HCT116 (cell line): ENCODE results near the gene FCGR3A. TPM values are rescaled to one million over a fixed set of nuclear protein-coding genes. Genes with fewer than 3 reads are reported as not detected.
"Not testable (repeated sequence)": the region's sequence is repeated elsewhere in the genome, so short reads cannot be mapped to it uniquely, and the experiment has no call there.

Source experiments
- ATAC-seq: fragments of 200-7000 bp; cut with Tn5 transposase; 2 replicates; pipeline ENCODE4 v1.9.1; 2020; ENCODE audit warnings: mild to moderate bottlenecking, moderate library complexity
- Bru-seq: library from RNA; stranded (reverse); fragments of 400-500 nt; gene quantifications from one replicate; lab custom pipeline; 2021; lab: Mats Ljungman, UMichigan
- BruChase-seq, 2 experiments: library from RNA; stranded (reverse); fragments of 400-500 nt; gene quantifications; one replicate each; lab custom pipeline; 2021; lab: Mats Ljungman, UMichigan
- BruUV-seq: library from RNA; stranded (reverse); fragments of 400-500 nt; replicated peaks from 2 replicates; lab custom pipeline; 2021; lab: Mats Ljungman, UMichigan
- CTCF ChIA-PET: fragments of 300-600 bp; sonication (Branson Sonifier 250); formaldehyde crosslinking; loops from one replicate; lab custom pipeline; 2021; ENCODE audit warnings: antibody characterized with exemption; lab: Charles Lee
- POLR2A ChIA-PET: fragments of 300-600, 350-600 bp; sonication (Branson Sonifier 250); formaldehyde crosslinking; loops from one replicate; lab custom pipeline; 2021; ENCODE audit warnings: antibody characterized with exemption; lab: Charles Lee
- RAD21 ChIA-PET, 2 experiments: fragments of 300-600 bp; sonication (Branson Sonifier 250); formaldehyde crosslinking; loops; one replicate each; lab custom pipeline; 2023; ENCODE audit warnings: low total read pairs in 2 of 2; ENCODE audit not compliant: uncharacterized antibody in 2 of 2, unreplicated experiment in 2 of 2, low non-redundant PET in 1 of 2; lab: Charles Lee
- DNase-seq: peaks from one replicate; pipeline ENCODE4 v3.0.0-alpha.2; 2010; ENCODE audit warnings: low read depth, low spot score
- H2AFZ ChIP-seq: fragments of 200-600 bp; shearing (Covaris generic), sonication (generic); 2 replicates; pipeline ENCODE4 v1.6.1; 2017; ENCODE audit warnings: low read depth, mixed run types, mixed read lengths, antibody characterized with exemption, low read length; ENCODE audit not compliant: poor library complexity, severe bottlenecking
- H3K27ac ChIP-seq: 2 replicates; pipeline ENCODE4 v1.5.1; 2012; ENCODE audit warnings: low read depth, low read length
- H3K27me3 ChIP-seq: fragments of 200-600 bp; sonication (generic); 2 replicates; pipeline ENCODE4 v1.6.1; 2016; ENCODE audit warnings: mixed run types, low read length, mixed read lengths; ENCODE audit not compliant: insufficient read depth
- H3K36me3 ChIP-seq, 2 experiments: fragments of 200-500 bp in 1 of 2; fragments of 200-600 bp in 1 of 2; sonication (Bioruptor generic) in 1 of 2; sonication (generic) in 1 of 2; 2 replicates each; pipeline versions ENCODE4 v1.5.1 to v1.6.1; 2014 to 2016; ENCODE audit warnings: low read length in 2 of 2, inconsistent platforms in 1 of 2, mixed read lengths in 1 of 2, mixed run types in 1 of 2; ENCODE audit not compliant: insufficient read depth in 2 of 2, control insufficient read depth in 1 of 2
- H3K4me1 ChIP-seq, 2 experiments: fragments of 200-600 bp in 1 of 2; sonication (generic) in 1 of 2; 2 replicates each; pipeline versions ENCODE4 v1.5.1 to v1.6.1; 2012 to 2017; ENCODE audit warnings: low read length in 2 of 2, inconsistent platforms in 1 of 2, mild to moderate bottlenecking in 1 of 2, mixed read lengths in 1 of 2, mixed run types in 1 of 2, moderate library complexity in 1 of 2; ENCODE audit not compliant: insufficient read depth in 2 of 2, control insufficient read depth in 1 of 2
- H3K4me2 ChIP-seq: fragments of 200-600 bp; sonication (generic); 2 replicates; pipeline ENCODE4 v1.6.1; 2017; ENCODE audit warnings: mixed run types, low read length, mixed read lengths
- H3K4me3 ChIP-seq, 2 experiments: fragments of 200-600 bp in 1 of 2; sonication (generic) in 1 of 2; replicated peaks in 1 of 2; 2 replicates each; pipeline ENCODE4 v1.5.1; 2011 to 2016; ENCODE audit warnings: low read length in 2 of 2, control low read depth in 1 of 2, low read depth in 1 of 2, mild to moderate bottlenecking in 1 of 2, mixed read lengths in 1 of 2, mixed run types in 1 of 2
- H3K79me2 ChIP-seq: fragments of 200-600 bp; sonication (generic); 2 replicates; pipeline ENCODE4 v1.6.1; 2017; ENCODE audit warnings: mild to moderate bottlenecking, mixed run types, low read length, moderate library complexity, mixed read lengths; ENCODE audit not compliant: insufficient read depth
- H3K9ac ChIP-seq: fragments of 200-600 bp; sonication (generic); 2 replicates; pipeline ENCODE4 v1.6.1; 2016; ENCODE audit warnings: low read length, mixed read lengths
- H3K9me2 ChIP-seq: fragments of 200-600 bp; sonication (generic), shearing (Covaris generic); 2 replicates; pipeline ENCODE4 v1.6.1; 2017; ENCODE audit warnings: mixed run types, mild to moderate bottlenecking, moderate library complexity; ENCODE audit not compliant: insufficient read depth
- H3K9me3 ChIP-seq, 2 experiments: fragments of 200-500 bp in 1 of 2; fragments of 200-600 bp in 1 of 2; sonication (Bioruptor generic) in 1 of 2; sonication (generic) in 1 of 2; 2 replicates each; pipeline ENCODE4 v1.6.1; 2014 to 2017; ENCODE audit warnings: low read length in 2 of 2, mixed read lengths in 2 of 2, inconsistent platforms in 1 of 2, low read depth in 1 of 2, mild to moderate bottlenecking in 1 of 2, mixed run types in 1 of 2, moderate library complexity in 1 of 2; ENCODE audit not compliant: control insufficient read depth in 1 of 2, insufficient read depth in 1 of 2
- H4K20me1 ChIP-seq: fragments of 200-600 bp; sonication (generic), shearing (Covaris generic); 2 replicates; pipeline ENCODE4 v1.6.1; 2017; ENCODE audit warnings: mixed run types, mild to moderate bottlenecking, moderate library complexity; ENCODE audit not compliant: insufficient read depth
- ATF3 ChIP-seq: IDR thresholded peaks from 2 replicates; pipeline ENCODE4 v1.6.1; 2012
- CEBPB ChIP-seq: IDR thresholded peaks from 2 replicates; pipeline ENCODE4 v1.6.1; 2012; ENCODE audit warnings: low read depth
- FOSL1 ChIP-seq: IDR thresholded peaks from 2 replicates; pipeline ENCODE4 v1.6.1; 2012; ENCODE audit warnings: low read depth
- POLR2AphosphoS5 ChIP-seq: IDR thresholded peaks from 2 replicates; pipeline ENCODE4 v1.6.1; 2011; ENCODE audit warnings: mild to moderate bottlenecking, low read depth, low read length, moderate library complexity
- intact Hi-C: fragments of 100-400 bp; cut with micrococcal nuclease; formaldehyde crosslinking; loops from 2 replicates; pipeline ENCODE4 v1.10.0; 2022
- long read RNA-seq: library from polyadenylated mRNA; unstranded; transcript quantifications from one replicate; pipeline ENCODE4 v2.0.0, GENCODE V29; 2021; ENCODE audit not compliant: unreplicated experiment
- polyA plus RNA-seq: library from polyadenylated mRNA; unstranded; fragments of >200 nt; gene quantifications from 2 replicates; pipeline ENCODE4 v1.2.1, GENCODE V29; 2012; ENCODE audit warnings: missing spikeins
- total RNA-seq: library from RNA; stranded (reverse); gene quantifications from one replicate; pipeline ENCODE4 v1.2.1, GENCODE V29; 2021; ENCODE audit not compliant: unreplicated experiment

FCGR3A gene
- total RNA-seq = 0.17 TPM
- not detected in 2 replicates for polyA plus RNA-seq
- not detected for Bru-seq, nascent RNA
- BruChase-seq, experiment 1, labeled RNA remaining after a 6-hour chase = not detected
- not detected for BruChase-seq, experiment 2, labeled RNA remaining after a 2-hour chase
- long read RNA-seq = 0 reads

GRCh38 chr1:161549652-161550051 lies at the start of gene FCGR3A:
Gene FCGR3A (minus strand): TSS chr1:161549818. CDS start chr1:161549736, 82 bp downstream.
- Histone ChIP-seq H3K36me3 (no peaks in the 10 kb centered on the region), H3K27me3 (no peaks in the 10 kb centered on the region), H3K79me2 (no peaks in the 10 kb centered on the region), H2AFZ (no peak within 1 kb of the TSS), H3K4me3 (no peak within 1 kb of the TSS), H3K27ac (no peak within 1 kb of the TSS), H3K9me2 (no peaks in the 10 kb centered on the region), H3K9me3 (no peaks in the 10 kb centered on the region), H3K4me1 (no peaks in the 10 kb centered on the region), H3K9ac (no peak within 1 kb of the TSS), H3K4me2 (no peak within 1 kb of the TSS), H4K20me1 (no peaks in the 10 kb centered on the region)
- TF ChIP-seq FOSL1 (no peak), ATF3 (no peak), POLR2AphosphoS5 (no peak), CEBPB (no peak)
- DNase-seq = no peak
- BruUV-seq = no TSS peak
- ChIA-PET POLR2A (no interaction called here), RAD21 (no interaction called here), CTCF (no interaction called here)
- intact Hi-C loops = loop anchor here (10.0 kb wide), 1 partner anchor 65 kb away; no protein-coding TSS in a partner anchor
- no peak for ATAC-seq

- H3K4me1 ChIP-seq, DNase-seq, H3K4me2 ChIP-seq, H3K79me2 ChIP-seq, CTCF ChIA-PET, H4K20me1 ChIP-seq, H3K9me3 ChIP-seq, H3K4me3 ChIP-seq, POLR2A ChIA-PET, ATAC-seq, intact Hi-C loops, BruUV-seq, RAD21 ChIA-PET, H3K27ac ChIP-seq, H2AFZ ChIP-seq, H3K36me3 ChIP-seq, H3K27me3 ChIP-seq, H3K9me2 ChIP-seq, H3K9ac ChIP-seq: not testable (repeated sequence)
Observed at GRCh38 chr1:161597077-161597476, 47.5 kb upstream of the FCGR3A start.

- BruUV-seq, H3K4me2 ChIP-seq, H3K9me2 ChIP-seq, H3K79me2 ChIP-seq, H3K4me3 ChIP-seq, H3K9me3 ChIP-seq, CTCF ChIA-PET, H3K27ac ChIP-seq, H3K27me3 ChIP-seq, H3K4me1 ChIP-seq, H3K36me3 ChIP-seq, H2AFZ ChIP-seq, DNase-seq, H3K9ac ChIP-seq, intact Hi-C loops, ATAC-seq, H4K20me1 ChIP-seq, POLR2A ChIA-PET, RAD21 ChIA-PET: not testable (repeated sequence)
Observed at GRCh38 chr1:161595583-161595982, 46.0 kb upstream of the FCGR3A start.

- H3K9me2 ChIP-seq, H3K9ac ChIP-seq, DNase-seq, H2AFZ ChIP-seq, POLR2A ChIA-PET, H3K27me3 ChIP-seq, ATAC-seq, H3K9me3 ChIP-seq, BruUV-seq, CTCF ChIA-PET, H3K36me3 ChIP-seq, RAD21 ChIA-PET, H3K4me3 ChIP-seq, H3K4me2 ChIP-seq, H3K79me2 ChIP-seq, H3K27ac ChIP-seq, intact Hi-C loops, H3K4me1 ChIP-seq, H4K20me1 ChIP-seq: not testable (repeated sequence)
Observed at GRCh38 chr1:161595173-161595572, 45.6 kb upstream of the FCGR3A start.
